Kidney glomerular epithelial cell (primary cell): Measurements from ENCODE around the gene CD69.

Source experiments
- DNase-seq: peaks from one replicate; lab custom pipeline; 2025; lab: John Stamatoyannopoulos, UW

The CD69 gene

DNA sequence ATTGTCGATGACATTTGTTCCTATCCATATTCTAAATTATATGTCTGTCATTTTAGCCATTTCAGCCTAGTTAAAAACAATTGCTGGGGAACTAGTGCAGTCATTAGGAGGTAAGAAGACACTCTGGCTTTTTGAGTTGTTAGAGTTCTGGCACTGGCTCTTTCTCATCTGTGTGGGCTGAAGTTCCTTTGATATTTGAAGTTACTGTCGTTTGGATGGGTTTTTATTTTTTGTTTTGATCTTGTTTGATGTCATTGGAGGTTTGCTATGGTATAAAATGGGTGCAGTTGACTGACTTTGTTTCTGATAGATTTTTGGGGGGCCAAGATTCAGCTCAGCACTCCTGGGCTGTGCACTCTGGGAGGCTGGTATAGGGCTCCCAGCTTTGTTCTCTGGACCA is 20.7 kb upstream of the CD69 start:
- no peak for DNase-seq

DNA sequence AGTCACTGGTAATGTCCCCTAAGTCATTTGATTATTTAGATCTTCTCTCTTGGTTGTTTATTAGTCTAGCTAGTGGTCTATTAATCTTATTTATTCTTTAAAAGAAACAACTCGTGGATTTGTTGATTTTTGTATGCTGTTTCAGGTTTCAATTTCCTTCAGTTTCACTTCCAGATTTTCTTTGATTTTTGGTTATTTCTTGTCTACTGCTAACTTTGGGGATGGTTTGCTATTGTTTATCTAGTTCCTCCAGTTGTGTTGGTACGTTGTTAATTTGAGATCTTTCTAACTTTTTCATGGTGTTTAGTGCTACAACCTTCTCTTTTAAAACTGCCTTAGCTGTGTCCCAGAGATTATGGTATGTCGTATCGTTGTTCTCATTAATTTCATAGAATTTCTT is 18.5 kb upstream of the CD69 start:
- DNase-seq: no peak

DNA sequence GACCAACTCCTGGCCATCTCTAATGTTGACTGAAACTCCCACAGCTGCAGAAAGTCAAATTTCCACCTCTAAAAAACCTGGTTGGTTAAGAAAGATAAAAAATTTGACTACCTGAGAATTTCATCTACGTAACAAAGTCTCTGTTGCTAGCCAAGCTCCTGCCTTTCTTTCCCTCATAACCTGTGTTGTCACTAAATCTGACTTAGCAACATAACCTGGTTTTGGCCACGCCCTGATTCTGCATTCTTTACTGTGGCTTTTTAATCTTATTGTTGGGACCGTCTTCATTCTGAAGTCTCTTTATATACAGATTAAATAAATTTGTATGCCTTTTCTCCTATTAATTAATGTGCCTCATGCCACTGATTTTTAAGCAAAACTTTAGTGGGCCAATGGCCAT is 16.1 kb upstream of the CD69 start:
- DNase-seq: no peak

- no peak for DNase-seq
Measured at GRCh38 chr12:9773216-9773877, 12.6 kb upstream of the CD69 start.

DNA sequence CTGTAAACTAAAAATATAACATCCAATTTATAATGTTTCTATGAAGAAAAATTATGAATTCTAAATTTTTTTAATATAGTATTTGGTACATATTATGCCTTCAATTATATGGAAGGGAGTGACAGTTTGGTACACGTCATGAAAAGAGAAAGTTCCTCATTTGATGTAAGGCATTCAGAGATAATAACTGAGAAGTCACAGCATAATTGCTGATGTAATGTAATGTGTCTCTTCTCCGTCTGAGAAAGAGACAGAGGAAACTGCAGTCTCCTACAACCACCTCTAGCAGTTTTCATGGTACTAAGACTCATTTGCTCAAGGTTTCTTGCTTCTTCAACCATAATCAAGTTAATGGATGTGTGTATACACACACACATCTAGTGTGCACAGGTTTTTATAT is 2.3 kb upstream of the CD69 start:
- DNase-seq: no peak

DNA sequence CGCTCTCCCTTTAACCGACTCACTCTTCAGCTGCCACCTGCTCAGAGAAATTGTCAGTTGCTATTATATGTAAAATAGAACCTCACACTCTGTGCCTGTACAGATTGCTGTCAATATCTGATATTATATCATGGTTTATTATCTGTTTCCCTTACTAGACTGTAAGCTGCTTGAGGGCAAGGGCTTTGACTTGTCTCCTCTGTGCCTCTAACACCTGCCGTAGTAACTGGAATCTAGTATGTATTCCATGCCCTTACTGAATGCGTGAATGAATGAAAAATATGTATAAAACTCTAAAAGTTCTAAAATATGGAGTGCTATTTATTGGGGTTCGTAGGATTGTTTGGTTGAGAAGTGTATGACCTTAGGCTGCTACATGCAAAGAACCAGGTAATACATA is 1.7 kb upstream of the CD69 start:
- DNase-seq: no peak

GRCh38 chr12:9761419-9761781 is 699 bp upstream of the CD69 start:
- DNase-seq: no peak

GRCh38 chr12:9760120-9760519 is 581 bp downstream of the CD69 start:
- no peak for DNase-seq

DNA sequence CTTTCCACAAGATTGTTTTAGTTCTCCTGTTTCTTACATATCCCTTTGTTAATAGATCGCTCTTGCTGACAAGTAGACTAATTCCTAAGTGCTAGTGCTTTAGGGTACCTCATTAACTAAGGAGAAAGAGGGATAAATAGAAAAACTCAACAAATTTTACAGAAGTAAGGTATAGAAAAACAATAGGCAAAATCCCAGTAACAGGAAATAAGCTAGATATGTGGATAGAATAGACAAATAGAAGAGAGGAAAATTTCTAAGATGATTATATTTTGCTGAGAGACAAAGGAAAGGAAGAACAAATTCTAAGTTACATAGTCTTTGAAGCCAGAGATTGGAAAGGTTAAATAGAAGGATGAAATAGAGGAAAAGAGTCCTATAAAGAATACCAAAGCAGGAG is 1.0 kb downstream of the CD69 start:
- DNase-seq: no peak

DNA sequence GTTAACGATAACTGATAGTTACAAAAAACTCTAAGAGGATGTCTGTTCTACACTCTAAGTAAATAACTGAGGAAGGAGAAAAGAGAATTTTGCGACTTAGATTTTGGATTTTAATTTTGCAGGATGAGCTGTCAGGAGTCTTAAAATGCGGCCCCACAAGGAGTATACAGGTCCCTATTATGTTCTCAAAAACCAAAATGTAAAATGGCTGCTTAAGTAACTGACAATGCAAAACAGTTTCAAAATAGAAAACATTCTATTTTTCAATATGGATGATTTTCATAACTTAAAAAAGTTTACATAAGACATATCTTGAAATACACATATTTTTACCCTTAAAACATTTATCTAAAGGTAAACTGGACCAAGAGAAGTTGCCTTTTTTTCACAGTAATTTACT is 2.6 kb downstream of the CD69 start:
- DNase-seq: no peak

- no peak for DNase-seq
Measured at GRCh38 chr12:9757433-9758025, 3.2 kb downstream of the CD69 start.

DNA sequence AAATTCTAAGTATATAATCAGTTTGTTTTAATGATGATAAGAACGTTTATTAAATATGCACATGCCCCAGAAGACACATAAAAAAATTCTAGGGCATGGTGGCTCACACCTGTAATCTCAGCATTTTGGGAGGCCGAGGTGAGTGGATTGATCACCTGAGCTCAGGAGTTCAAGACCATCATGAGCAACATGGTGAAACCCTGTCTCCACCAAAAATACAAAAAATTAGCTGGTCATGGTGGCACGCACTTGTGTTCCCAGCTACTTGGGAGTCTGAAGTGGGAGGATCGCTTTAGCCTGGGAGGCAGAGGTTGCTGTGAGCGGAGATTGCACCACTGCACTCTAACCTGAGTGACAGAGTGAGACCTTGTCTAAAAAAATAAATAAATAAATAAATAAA is 4.0 kb downstream of the CD69 start:
- DNase-seq: no peak

GRCh38 chr12:9756170-9756569 is 4.5 kb downstream of the CD69 start:
- no peak for DNase-seq

GRCh38 chr12:9755567-9755966 is 5.1 kb downstream of the CD69 start:
- no peak for DNase-seq

DNA sequence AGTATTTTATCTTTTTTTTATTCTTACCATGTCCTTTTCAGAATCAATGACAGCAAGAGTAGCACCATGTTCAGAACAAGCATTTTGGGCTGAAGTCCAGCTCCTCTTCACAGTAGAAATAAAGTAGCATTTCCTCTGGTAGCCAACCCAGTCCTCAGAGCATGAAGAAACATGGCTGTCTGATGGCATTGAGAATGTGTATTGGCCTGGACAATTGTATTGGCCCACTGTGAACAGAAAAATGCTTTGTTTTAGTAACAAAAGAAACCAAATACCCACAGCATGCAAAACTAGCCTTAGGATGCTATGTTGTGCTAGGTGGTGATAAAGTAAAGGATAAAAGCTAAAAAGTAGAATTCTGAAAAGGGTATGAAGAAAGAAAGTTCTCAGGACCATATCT is 5.7 kb downstream of the CD69 start:
- no peak for DNase-seq

DNA sequence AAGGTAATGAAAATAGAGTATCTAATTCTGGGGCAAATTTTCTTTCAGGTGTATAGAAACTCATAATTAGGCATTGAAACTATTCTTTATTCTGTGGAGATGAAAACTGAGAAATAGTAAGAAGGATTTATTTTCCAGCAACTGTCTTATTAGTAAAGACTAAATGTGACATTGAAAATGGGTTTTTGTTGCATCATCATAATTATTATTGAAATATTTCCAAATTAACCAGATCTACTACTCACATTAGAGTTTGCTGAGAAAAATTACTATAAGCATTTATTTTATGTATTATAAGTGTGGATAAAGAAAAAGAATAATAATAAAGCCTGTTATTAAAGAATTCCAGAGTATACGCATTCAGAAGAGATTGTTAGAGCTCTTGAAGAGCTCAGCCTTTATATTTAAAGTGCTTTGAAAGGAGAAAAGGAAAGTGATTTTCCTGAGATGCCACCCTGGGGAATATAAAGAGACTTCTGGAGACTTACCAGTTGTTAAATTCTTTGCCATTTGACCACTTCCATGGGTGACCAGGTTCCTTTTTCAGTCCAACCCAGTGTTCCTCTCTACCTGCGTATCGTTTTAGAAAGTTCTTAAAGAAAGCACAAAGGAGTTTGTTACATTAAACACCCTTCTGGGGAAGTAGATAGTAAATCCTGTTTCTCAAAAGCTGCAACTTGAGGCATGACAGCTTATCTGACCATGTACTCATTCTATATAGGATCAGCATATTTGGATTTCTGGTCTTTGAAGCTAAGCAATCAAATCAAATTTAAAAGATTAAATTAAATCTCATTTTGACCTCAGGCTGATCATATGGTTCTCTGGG is 6.4 kb downstream of the CD69 start:
- no peak for DNase-seq

- DNase-seq: no peak
Measured at GRCh38 chr12:9753498-9753897, 7.2 kb downstream of the CD69 start.

- DNase-seq: no peak
Measured at GRCh38 chr12:9753073-9753472, 7.6 kb downstream of the CD69 start.

GRCh38 chr12:9752145-9752933 is 8.4 kb downstream of the CD69 start:
- no peak for DNase-seq

GRCh38 chr12:9751204-9752144 is 9.2 kb downstream of the CD69 start:
- no peak for DNase-seq
